ENCODE data around the gene PBX2. TPM values are rescaled to one million over a fixed set of nuclear protein-coding genes. Genes with fewer than 3 reads are reported as not detected.
A peak's percentile ranks its signal among the peaks of the same experiment; 100 is the strongest.

Gene PBX2, protein sequence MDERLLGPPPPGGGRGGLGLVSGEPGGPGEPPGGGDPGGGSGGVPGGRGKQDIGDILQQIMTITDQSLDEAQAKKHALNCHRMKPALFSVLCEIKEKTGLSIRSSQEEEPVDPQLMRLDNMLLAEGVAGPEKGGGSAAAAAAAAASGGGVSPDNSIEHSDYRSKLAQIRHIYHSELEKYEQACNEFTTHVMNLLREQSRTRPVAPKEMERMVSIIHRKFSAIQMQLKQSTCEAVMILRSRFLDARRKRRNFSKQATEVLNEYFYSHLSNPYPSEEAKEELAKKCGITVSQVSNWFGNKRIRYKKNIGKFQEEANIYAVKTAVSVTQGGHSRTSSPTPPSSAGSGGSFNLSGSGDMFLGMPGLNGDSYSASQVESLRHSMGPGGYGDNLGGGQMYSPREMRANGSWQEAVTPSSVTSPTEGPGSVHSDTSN
- total RNA-seq: 10 to 100 TPM; 69.4 to 73.1 TPM

DNA sequence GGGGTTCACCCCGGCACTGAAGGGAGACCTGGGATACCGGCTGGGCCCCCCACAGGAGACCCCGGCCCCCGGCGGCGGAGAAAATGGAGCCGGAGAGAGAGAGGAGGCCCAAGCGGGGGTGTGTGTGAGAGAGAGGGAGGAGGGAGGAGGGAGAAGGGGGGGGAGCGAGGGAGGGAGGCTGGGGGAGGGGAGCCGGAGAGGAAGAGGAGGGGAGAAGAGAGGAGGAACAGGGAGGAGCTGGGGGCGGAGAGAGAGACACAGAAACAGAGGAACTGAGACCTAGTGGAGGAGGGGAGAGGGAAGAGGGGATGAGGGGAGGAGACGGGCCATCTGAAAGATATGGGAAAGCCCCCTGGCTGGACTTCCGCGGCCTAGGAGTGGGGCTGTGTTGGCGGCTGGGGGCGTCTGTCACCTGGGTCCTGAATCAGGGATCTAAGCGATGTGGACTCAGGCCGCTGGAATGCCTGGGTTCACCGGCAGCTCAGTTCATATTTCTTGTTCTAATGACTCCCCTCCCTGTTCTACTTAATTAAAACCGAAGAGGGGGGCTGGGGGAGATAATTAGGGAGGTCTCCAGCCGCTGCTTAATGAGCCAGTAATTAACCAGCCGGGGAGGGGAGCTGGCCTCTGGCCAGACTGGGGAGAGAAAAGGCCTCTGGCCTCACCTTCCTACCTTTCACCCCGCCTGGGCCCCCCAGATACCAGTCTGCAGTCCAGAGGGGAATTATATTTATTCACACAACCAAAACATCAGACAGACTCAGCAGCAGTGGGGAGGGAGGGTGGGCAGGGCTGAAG is at the start of gene PBX2:
Gene PBX2, minus strand, starts transcription at position 149 of the 798 bp plus-strand sequence. CDS start 287 bp downstream, outside the sequence.
- H3K9me3 Mint-ChIP-seq: no peaks in the 10 kb centered on the region
- H3K4me1 Mint-ChIP-seq: peaks cover 66% of the 10 kb centered on the region
- peaks cover 65% of the 10 kb centered on the region for H3K36me3 Mint-ChIP-seq (ENCODE audit: low read depth)
- H3K4me3 Mint-ChIP-seq: peak within 1 kb of the TSS; percentile 100
- ChIA-PET CTCF (interaction anchor here (1.2 kb wide), 1 partner anchor 11 kb away, joined by 6 read pairs; no protein-coding TSS in a partner anchor), POLR2A (interaction anchor here (0.6 to 10.5 kb wide), 8 partner anchors 11 to 1081 kb away, joined by 3 to 155 read pairs (median 4); partner anchors contain the start of genes AGPAT1, ATF6B, DXO and FKBPL)
- H3K27ac Mint-ChIP-seq: peak within 1 kb of the TSS; percentile 99
- H3K27me3 Mint-ChIP-seq: no peaks in the 10 kb centered on the region
- peak; percentile 89 for DNase-seq

DNA sequence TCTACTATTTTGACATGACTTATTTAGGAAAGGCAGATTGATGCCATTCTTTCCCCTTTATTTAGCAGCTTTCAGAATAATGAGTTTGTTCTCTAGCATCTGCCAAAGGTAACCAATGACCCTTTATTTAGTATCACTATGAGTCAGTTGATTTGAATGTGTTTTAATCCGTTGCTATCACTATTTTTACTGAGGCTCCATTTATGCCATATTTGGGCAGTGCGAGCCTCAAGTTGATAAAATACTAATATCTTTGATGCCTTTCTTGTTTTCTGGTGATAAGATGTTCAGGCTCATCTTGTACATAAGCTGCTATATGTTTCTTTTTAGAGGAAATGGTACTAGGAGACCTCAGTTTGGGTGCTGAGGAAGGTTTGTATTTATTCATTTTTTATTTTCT is 49.5 kb upstream of the PBX2 start:
- no peaks in the 10 kb centered on the region for H3K36me3 Mint-ChIP-seq (ENCODE audit: low read depth)
- peaks cover 17% of the 10 kb centered on the region for H3K27me3 Mint-ChIP-seq
- H3K27ac Mint-ChIP-seq: no peak overlapping the region
- CTCF ChIA-PET: interaction anchor here (0.6 to 0.7 kb wide), 2 partner anchors 8 to 681 kb away, joined by 3 read pairs; no protein-coding TSS in a partner anchor
- no peaks in the 10 kb centered on the region for H3K9me3 Mint-ChIP-seq
- POLR2A ChIA-PET: no interaction called here
- no peak for DNase-seq
- H3K4me3 Mint-ChIP-seq: no peak overlapping the region
- H3K4me1 Mint-ChIP-seq: peaks cover 26% of the 10 kb centered on the region

DNA sequence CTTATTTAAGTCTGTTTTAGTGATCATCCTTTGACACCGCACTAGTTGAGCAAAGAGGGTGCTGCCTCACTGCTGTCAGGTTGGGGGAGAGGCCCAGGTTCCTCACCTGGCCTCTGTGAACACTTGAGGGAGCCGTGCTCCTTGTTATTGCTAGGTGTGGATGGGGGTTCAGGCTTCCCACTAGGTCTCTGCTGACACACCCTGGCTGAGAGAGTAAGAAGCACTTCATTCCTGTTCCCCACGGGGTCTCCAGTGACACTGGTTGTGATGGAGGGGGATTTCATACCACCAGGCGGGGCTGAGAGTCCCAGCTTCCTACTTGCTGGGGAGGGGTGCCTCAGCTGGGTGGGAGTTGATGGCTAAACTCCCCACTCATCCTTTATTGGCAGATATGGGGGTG is 44.9 kb upstream of the PBX2 start:
- H3K9me3 Mint-ChIP-seq: no peaks in the 10 kb centered on the region
- H3K27me3 Mint-ChIP-seq: peaks cover 4% of the 10 kb centered on the region
- H3K4me1 Mint-ChIP-seq: peaks cover 3% of the 10 kb centered on the region
- no peak overlapping the region for H3K4me3 Mint-ChIP-seq
- no peaks in the 10 kb centered on the region for H3K36me3 Mint-ChIP-seq (ENCODE audit: low read depth)
- ChIA-PET CTCF (interaction anchor here (1.4 kb wide), 1 partner anchor 10 kb away, joined by 3 read pairs; no protein-coding TSS in a partner anchor), POLR2A (no interaction called here)
- no peak overlapping the region for H3K27ac Mint-ChIP-seq
- no peak for DNase-seq

DNA sequence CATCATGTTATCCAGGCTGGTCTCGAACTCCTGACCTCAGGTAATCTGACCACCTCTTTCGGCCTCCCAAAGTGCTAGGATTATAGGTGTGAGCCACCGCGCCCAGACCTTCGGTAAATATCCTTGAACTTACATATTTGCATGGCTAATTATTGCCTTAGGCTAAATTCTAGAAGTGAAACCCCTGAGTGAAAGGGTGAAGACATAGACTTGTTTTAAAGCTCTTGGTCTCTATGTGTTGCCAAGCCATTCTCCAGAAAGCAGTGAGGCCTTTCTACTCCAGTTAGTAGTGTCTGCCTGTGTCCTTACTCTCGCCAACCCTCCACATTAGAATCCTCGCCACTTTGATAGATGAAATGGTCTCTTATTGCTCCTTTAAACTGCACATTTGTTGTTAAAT is 36.4 kb upstream of the PBX2 start:
- no peaks in the 10 kb centered on the region for H3K4me1 Mint-ChIP-seq
- H3K36me3 Mint-ChIP-seq (ENCODE audit: low read depth): no peaks in the 10 kb centered on the region
- no peak overlapping the region for H3K27ac Mint-ChIP-seq
- H3K4me3 Mint-ChIP-seq: no peak overlapping the region
- no peaks in the 10 kb centered on the region for H3K27me3 Mint-ChIP-seq
- POLR2A ChIA-PET: no interaction called here
- CTCF ChIA-PET: no interaction called here
- no peaks in the 10 kb centered on the region for H3K9me3 Mint-ChIP-seq
- no peak for DNase-seq

DNA sequence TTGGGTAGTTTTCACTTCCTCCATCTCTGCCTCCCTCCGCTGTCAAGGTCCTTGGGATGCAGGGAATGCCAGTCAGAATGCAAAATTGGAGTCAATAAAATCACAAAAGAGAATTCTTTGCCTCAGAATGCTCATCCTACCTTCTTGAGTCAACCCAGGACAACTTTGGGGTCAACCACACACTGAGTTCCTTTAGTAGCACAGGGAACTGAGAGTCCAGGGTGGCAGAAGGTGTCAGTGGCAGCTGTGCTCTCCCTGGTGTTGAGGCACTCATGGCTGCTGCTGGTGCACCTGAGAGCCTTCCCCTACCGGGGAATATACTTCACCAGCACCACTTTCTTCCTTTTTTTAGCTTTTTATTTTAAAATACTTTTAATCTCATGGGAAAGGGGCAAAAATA is 34.7 kb upstream of the PBX2 start:
- POLR2A ChIA-PET: no interaction called here
- no peak overlapping the region for H3K4me3 Mint-ChIP-seq
- H3K27me3 Mint-ChIP-seq: no peaks in the 10 kb centered on the region
- H3K9me3 Mint-ChIP-seq: no peaks in the 10 kb centered on the region
- H3K4me1 Mint-ChIP-seq: no peaks in the 10 kb centered on the region
- no peaks in the 10 kb centered on the region for H3K36me3 Mint-ChIP-seq (ENCODE audit: low read depth)
- CTCF ChIA-PET: no interaction called here
- DNase-seq: no peak
- no peak overlapping the region for H3K27ac Mint-ChIP-seq

DNA sequence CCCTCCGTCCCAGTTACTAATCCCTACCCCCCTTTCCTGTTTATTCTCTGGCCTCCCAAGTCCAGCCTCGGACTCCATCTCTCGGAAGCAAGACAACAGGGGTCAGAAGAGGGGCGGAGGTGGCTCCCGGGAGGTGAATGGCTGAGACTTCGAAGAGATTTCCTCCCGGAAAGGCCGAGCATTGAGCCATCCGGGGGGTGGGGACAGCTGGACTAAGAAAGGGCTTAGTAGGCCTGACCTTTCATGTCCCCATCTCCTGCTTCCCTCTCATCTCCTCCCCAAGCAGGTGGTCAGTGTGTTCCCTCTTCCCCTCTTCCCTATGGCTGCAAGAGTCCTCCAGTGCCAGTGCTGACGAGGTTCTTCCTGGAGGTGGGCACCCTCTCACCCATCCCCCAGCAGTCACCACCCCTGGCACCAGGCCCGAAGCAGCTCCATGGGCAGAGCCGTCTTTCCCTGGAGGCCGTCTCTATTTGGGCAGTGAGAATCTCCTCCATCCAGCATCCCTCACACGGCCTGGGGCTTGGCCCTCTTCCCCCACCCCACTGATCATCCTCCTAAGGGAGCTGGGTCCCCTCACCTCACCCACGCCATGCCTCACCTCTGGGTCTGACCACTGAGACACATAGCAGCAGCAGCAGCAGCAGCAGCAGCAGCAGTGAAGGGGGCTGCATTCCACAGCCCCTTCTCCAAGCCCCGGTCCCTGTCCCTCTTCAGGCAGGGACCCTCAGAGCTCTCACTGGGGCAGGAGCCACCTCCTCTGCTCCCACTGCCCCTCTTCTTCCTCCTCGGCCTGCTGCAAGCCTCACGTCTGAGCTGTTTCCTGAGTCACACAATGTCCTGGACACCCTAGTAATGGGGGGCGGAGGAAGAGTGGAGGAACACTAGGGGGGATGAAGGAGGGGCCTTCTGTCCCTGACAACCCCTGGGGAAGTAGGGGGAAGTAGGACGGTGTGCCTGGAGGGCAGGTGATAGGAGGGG is 33.5 kb upstream of the PBX2 start, which contains the start of gene NOTCH4:
Gene NOTCH4, minus strand, starts transcription at position 810 of the 978 bp plus-strand sequence. Its CDS starts 139 bp downstream, at position 671.
- Mint-ChIP-seq H3K27ac (no peak within 1 kb of the TSS), H3K27me3 (no peaks in the 10 kb centered on the region), H3K4me3 (no peak within 1 kb of the TSS), H3K9me3 (no peaks in the 10 kb centered on the region), H3K4me1 (no peaks in the 10 kb centered on the region), H3K36me3 (ENCODE audit: low read depth) (no peaks in the 10 kb centered on the region)
- POLR2A ChIA-PET: no interaction called here
- no peak for DNase-seq
- CTCF ChIA-PET: no interaction called here

DNA sequence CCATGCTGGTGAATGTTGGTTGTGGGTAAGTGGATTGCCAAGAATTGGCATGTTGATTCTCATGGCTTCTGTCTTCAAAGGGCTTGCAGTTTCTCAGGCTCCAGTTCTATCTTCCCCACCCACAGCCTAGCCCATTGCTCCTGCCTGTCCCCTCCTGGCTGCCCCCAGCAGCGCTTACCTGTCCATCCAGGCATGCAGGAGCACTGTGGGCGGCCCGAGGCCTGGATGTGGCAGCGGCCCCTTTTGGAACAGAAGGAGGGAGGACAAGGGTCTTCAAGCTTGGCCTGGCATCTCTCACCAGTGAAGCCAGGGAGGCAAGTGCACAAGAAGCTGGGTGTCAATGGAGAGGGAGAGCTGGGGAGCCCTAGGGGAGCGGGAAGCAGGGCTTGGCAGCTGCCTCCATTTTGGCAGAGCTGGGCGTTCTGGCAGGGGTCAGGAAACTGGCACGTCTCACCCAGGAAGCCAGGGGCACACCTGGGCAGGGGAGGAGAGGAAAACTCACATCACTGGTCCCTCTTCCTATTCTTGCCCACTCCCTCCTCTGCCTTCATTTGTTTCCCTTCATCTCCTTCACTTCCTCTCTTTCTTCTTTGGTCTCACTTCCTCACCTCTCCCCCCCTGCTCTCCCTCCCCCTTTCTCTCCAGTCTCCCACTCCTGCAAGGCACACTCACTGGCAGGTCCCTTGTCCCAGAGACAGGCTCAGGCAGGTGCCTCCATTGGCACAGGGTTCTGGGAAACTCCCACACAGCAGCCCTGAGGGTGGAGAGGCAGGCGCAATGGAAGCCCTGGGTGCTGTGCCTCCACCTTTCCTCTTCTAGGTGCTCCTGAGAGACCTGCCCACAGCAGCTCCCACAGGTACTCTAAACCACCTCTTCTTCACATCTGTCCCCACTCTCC is 32.6 kb upstream of the PBX2 start:
- ChIA-PET CTCF (interaction anchor here (0.6 kb wide), 1 partner anchor 83 kb away, joined by 3 read pairs; no protein-coding TSS in a partner anchor), POLR2A (no interaction called here)
- Mint-ChIP-seq H3K27ac (no peak overlapping the region), H3K27me3 (peaks cover 2% of the 10 kb centered on the region), H3K4me3 (no peak overlapping the region), H3K9me3 (no peaks in the 10 kb centered on the region), H3K4me1 (no peaks in the 10 kb centered on the region), H3K36me3 (ENCODE audit: low read depth) (no peaks in the 10 kb centered on the region)
- no peak for DNase-seq

DNA sequence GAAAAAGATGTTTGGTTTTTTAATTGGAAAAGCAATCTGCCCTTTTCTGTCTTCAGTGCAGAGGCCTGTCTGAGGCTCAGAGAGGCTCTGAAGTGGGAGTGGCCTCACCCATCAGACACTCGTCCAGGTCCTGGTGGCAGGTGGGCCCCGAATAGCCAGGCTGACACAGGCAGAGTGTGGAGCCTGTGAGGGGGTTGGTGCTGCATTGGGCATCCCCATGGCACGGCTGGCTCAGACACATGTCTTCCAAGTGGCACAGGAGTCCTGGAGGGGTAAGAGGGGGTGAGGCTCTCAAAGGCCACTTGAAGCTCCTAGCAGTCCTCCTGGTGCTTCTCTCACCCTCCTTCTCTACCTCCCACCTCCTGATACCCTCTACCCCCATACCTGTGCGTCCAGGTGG is 30.0 kb upstream of the PBX2 start:
- Mint-ChIP-seq H3K4me3 (no peak overlapping the region), H3K9me3 (no peaks in the 10 kb centered on the region), H3K27me3 (peaks cover 4% of the 10 kb centered on the region), H3K36me3 (ENCODE audit: low read depth) (no peaks in the 10 kb centered on the region), H3K4me1 (no peaks in the 10 kb centered on the region), H3K27ac (no peak overlapping the region)
- DNase-seq: no peak
- POLR2A ChIA-PET: no interaction called here
- CTCF ChIA-PET: no interaction called here

DNA sequence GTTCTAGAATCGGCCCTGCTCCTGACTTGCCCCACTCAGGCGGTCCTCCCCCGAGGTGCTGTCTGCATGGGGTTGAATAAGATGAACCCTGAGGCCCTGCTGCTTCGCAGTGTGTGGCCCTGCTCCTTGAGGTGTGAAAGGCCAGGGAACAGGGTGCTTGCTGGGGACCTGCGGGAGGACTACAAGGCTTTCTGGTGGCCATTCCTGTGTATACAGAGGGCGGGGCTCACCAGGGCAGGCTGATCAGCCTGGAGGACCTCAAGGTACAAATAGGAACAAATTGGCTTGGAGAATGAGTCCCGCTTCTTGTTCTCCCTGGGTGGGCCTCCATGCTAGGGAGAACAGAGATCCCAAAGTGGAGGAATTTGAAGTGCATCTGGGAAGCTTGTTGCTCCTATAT is 28.2 kb upstream of the PBX2 start:
- ChIA-PET CTCF (no interaction called here), POLR2A (no interaction called here)
- DNase-seq: no peak
- Mint-ChIP-seq H3K27me3 (peaks cover 4% of the 10 kb centered on the region), H3K27ac (no peak overlapping the region), H3K4me3 (no peak overlapping the region), H3K4me1 (no peaks in the 10 kb centered on the region), H3K36me3 (ENCODE audit: low read depth) (no peaks in the 10 kb centered on the region), H3K9me3 (no peaks in the 10 kb centered on the region)

DNA sequence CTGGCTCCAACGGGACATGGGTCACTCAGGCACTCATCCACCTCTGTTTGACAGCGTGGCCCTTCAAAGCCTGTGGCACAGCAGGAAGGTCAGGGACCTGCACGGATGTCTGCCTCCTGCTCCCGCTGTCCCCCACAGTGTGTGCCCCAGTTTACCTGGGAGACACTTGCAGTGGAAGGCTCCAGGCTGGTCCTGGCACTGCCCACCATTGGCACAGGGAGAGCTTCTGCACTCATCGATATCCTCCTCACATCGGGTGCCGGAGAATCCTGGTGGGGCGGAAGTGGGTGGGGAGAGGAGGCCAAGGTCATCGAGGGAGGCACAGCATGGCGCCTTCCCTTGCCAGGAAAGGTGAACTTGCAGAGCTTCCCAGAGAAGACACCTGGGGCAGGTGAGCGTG is 27.0 kb upstream of the PBX2 start:
- POLR2A ChIA-PET: no interaction called here
- CTCF ChIA-PET: no interaction called here
- Mint-ChIP-seq H3K27me3 (peaks cover 4% of the 10 kb centered on the region), H3K4me3 (no peak overlapping the region), H3K36me3 (ENCODE audit: low read depth) (no peaks in the 10 kb centered on the region), H3K4me1 (no peaks in the 10 kb centered on the region), H3K9me3 (no peaks in the 10 kb centered on the region), H3K27ac (no peak overlapping the region)
- DNase-seq: no peak

DNA sequence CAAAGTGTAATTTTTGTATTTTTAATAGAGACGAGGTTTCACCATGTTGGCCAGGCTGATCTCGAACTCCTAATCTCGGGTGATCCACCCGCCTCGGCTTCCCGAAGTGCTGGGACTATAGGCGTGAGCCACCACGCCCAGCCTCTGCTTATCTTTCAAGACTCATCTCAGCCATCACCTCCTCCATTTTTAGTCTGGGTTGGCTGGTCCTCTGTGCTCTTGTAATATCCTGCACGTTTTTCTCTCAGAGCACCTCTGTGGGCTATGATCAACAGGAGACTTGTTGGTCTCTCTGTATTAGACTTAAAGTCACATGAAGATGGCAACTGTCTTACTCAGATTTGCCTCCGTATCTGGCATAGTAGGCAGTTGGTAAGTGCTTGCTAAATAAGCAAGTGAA is 26.3 kb upstream of the PBX2 start:
- no peak for DNase-seq
- Mint-ChIP-seq H3K9me3 (no peaks in the 10 kb centered on the region), H3K4me3 (no peak overlapping the region), H3K4me1 (no peaks in the 10 kb centered on the region), H3K27ac (no peak overlapping the region), H3K36me3 (ENCODE audit: low read depth) (no peaks in the 10 kb centered on the region), H3K27me3 (peaks cover 4% of the 10 kb centered on the region)
- ChIA-PET POLR2A (no interaction called here), CTCF (no interaction called here)

DNA sequence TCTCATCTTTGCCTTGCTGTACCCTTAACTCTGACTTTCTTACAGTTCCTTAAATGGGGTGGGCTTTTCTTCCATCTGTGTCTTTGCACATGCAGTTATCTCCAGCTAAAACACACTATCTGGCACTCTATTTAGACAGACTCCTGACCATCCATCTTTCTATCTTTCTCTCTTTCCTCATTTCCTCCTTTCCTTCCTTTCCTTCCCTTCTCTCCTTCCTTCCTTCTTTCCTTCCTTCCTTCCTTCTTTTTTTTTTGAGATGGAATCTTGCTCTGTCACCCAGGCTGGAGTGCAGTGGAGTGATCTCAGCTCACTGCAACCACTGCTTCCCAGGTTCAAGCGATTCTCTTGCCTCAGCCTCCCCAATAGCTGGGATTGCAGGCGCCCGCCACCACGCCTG is 25.6 kb upstream of the PBX2 start:
- Mint-ChIP-seq H3K4me1 (no peaks in the 10 kb centered on the region), H3K4me3 (no peak overlapping the region), H3K9me3 (no peaks in the 10 kb centered on the region), H3K27me3 (peaks cover 4% of the 10 kb centered on the region), H3K36me3 (ENCODE audit: low read depth) (no peaks in the 10 kb centered on the region), H3K27ac (no peak overlapping the region)
- DNase-seq: no peak
- ChIA-PET POLR2A (no interaction called here), CTCF (no interaction called here)

Data from activated CD4-positive, alpha-beta memory T cell treated with anti-CD3 and anti-CD28 coated beads, Interleukin-2, amount 10 ng/mL, durations not matched to agents 7 days and 5 days (primary cell).